AG04450 (cell line): ENCODE results near the gene TRMT61A. TPM values are rescaled to one million over a fixed set of nuclear protein-coding genes. Genes with fewer than 3 reads are reported as not detected.

Source experiments
- CTCF ChIA-PET: fragments of 300-600, 350-600 bp; formaldehyde crosslinking; extraction: SDS; loops from one replicate; lab custom pipeline; 2022; ENCODE audit warnings: antibody characterized with exemption, inconsistent platforms; lab: Charles Lee
- POLR2A ChIA-PET: fragments of 350-600 bp; formaldehyde crosslinking; extraction: SDS; loops from one replicate; lab custom pipeline; 2021; ENCODE audit warnings: antibody characterized with exemption, inconsistent platforms; lab: Yijun Ruan, JAX
- DNase-seq: peaks from one replicate; pipeline ENCODE4 v3.0.0-alpha.2; 2011; ENCODE audit warnings: low read depth, low spot score
- H3K27ac ChIP-seq: one replicate; pipeline ENCODE4 v1.5.1; 2012; ENCODE audit warnings: low read depth, low read length, control low read depth
- H3K27me3 ChIP-seq: one replicate; pipeline ENCODE4 v1.6.0; 2012; ENCODE audit warnings: low read length; ENCODE audit not compliant: control insufficient read depth, insufficient read depth
- H3K4me3 ChIP-seq: 2 replicates; pipeline ENCODE4 v1.5.1; 2011; ENCODE audit warnings: mild to moderate bottlenecking, low read depth, low read length, control low read depth
- H3K9me3 ChIP-seq: 2 replicates; pipeline ENCODE4 v1.5.1; 2012; ENCODE audit warnings: low read length; ENCODE audit not compliant: control insufficient read depth, insufficient read depth
- CTCF ChIP-seq: IDR thresholded peaks from 2 replicates; pipeline ENCODE4 v1.5.1; 2011; ENCODE audit warnings: low read depth, low read length, control low read depth, inconsistent platforms
- polyA plus RNA-seq: library from polyadenylated mRNA; depleted of rRNA; stranded (reverse); fragments of >200 nt; gene quantifications from 2 replicates; pipeline ENCODE4 v1.2.3, GENCODE V29; 2011

The TRMT61A gene
- polyA plus RNA-seq, 1 experiment = 4.4 TPM

GRCh38 chr14:103527408-103528145 lies 1.4 kb upstream of the TRMT61A start:
- Histone ChIP-seq H3K9me3 (peaks cover 9% of the 10 kb centered on the region), H3K4me3 (no peak overlapping the region), H3K27ac (no peak overlapping the region), H3K27me3 (peaks cover 13% of the 10 kb centered on the region)
- no peak for DNase-seq
- POLR2A ChIA-PET = interaction anchor here (0.7 to 2.9 kb wide), 3 partner anchors 11 to 401 kb away, joined by 3 to 18 read pairs (median 3); no protein-coding TSS in a partner anchor
- CTCF ChIA-PET = interaction anchor here (0.6 to 5.2 kb wide), 2 partner anchors 9 to 22 kb away, joined by 3 to 29 read pairs; no protein-coding TSS in a partner anchor
- TF ChIP-seq CTCF = no peak

GRCh38 chr14:103528146-103528586 lies 830 bp upstream of the TRMT61A start:
- Histone ChIP-seq H3K27me3 (peaks cover 9% of the 10 kb centered on the region), H3K9me3 (peaks cover 9% of the 10 kb centered on the region), H3K4me3 (peak overlapping the region; percentile 51), H3K27ac (no peak overlapping the region)
- POLR2A ChIA-PET = interaction anchor here (0.6 to 2.9 kb wide), 8 partner anchors 7 to 401 kb away, joined by 3 to 18 read pairs (median 3); partner anchors contain the start of gene BAG5
- no peak for DNase-seq
- TF ChIP-seq CTCF = no peak
- CTCF ChIA-PET = interaction anchor here (5.2 kb wide), 1 partner anchor 10 kb away, joined by 29 read pairs; no protein-coding TSS in a partner anchor

GRCh38 chr14:103529383-103530365 lies 678 bp downstream of the TRMT61A start:
- Histone ChIP-seq H3K4me3 (peak overlapping the region; percentile 95), H3K27ac (no peak overlapping the region), H3K9me3 (peaks cover 3% of the 10 kb centered on the region; the same call in 1 of the 2 replicates), H3K27me3 (no peaks in the 10 kb centered on the region)
- no peak for DNase-seq
- ChIA-PET CTCF (interaction anchor here (0.6 to 5.2 kb wide), 4 partner anchors 9 to 115 kb away, joined by 3 to 29 read pairs (median 6); no protein-coding TSS in a partner anchor), POLR2A (interaction anchor here (1.0 to 2.9 kb wide), 4 partner anchors 9 to 34 kb away, joined by 3 to 18 read pairs (median 8); partner anchors contain the start of gene BAG5)
- no peak for TF ChIP-seq CTCF

GRCh38 chr14:103530390-103530789 lies 1.4 kb downstream of the TRMT61A start:
- POLR2A ChIA-PET = no interaction called here
- peaks cover 3% of the 10 kb centered on the region; the same call in 1 of the 2 replicates for H3K9me3 ChIP-seq
- no peak for DNase-seq
- no peak overlapping the region for H3K27ac ChIP-seq
- no peaks in the 10 kb centered on the region for H3K27me3 ChIP-seq
- CTCF ChIA-PET = interaction anchor here (0.6 to 5.2 kb wide), 4 partner anchors 9 to 116 kb away, joined by 3 to 29 read pairs (median 6); no protein-coding TSS in a partner anchor
- H3K4me3 ChIP-seq = peak overlapping the region; percentile 95
- no peak for TF ChIP-seq CTCF
